Choroid plexus epithelial cell (primary cell): Measurements from ENCODE around the gene LDAH.

Experiments
- DNase-seq: peaks from one replicate; pipeline ENCODE4 v3.0.0-alpha.2; 2010; ENCODE audit warnings: low read depth
- H3K4me3 ChIP-seq: 2 replicates; pipeline ENCODE4 v1.5.1; 2011; ENCODE audit warnings: low read depth, mild to moderate bottlenecking, control low read depth, low read length, moderate library complexity
- TF ChIP-seq, protein P1 (sequence below): conservative IDR thresholded peaks from 2 replicates; pipeline ENCODE4 v1.5.1; 2011; ENCODE audit warnings: low read depth, mild to moderate bottlenecking, control low read depth, inconsistent platforms, low read length, moderate library complexity

The LDAH gene

DNA sequence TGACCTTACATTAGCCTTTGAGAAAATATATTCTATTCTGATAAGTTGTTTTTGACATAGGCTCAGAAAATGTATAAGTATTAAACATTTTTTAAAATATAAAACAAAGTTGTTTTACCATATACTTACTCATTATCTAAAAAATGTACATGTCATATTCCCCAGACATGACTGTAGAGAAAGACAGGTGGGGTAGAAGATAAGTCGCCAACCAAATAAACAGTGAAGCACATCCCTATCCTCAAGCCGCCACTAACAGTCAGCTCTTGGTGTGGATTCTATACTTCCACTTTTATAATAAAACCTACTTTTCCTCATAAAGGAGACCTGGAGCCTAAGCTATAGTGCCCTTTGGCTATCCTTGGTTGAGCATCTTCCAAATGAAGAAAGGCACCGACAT is 129.6 kb downstream of the LDAH start:
- no peak overlapping the region for H3K4me3 ChIP-seq
- TF ChIP-seq, protein P1, sequence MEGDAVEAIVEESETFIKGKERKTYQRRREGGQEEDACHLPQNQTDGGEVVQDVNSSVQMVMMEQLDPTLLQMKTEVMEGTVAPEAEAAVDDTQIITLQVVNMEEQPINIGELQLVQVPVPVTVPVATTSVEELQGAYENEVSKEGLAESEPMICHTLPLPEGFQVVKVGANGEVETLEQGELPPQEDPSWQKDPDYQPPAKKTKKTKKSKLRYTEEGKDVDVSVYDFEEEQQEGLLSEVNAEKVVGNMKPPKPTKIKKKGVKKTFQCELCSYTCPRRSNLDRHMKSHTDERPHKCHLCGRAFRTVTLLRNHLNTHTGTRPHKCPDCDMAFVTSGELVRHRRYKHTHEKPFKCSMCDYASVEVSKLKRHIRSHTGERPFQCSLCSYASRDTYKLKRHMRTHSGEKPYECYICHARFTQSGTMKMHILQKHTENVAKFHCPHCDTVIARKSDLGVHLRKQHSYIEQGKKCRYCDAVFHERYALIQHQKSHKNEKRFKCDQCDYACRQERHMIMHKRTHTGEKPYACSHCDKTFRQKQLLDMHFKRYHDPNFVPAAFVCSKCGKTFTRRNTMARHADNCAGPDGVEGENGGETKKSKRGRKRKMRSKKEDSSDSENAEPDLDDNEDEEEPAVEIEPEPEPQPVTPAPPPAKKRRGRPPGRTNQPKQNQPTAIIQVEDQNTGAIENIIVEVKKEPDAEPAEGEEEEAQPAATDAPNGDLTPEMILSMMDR: no peak
- no peak for DNase-seq

DNA sequence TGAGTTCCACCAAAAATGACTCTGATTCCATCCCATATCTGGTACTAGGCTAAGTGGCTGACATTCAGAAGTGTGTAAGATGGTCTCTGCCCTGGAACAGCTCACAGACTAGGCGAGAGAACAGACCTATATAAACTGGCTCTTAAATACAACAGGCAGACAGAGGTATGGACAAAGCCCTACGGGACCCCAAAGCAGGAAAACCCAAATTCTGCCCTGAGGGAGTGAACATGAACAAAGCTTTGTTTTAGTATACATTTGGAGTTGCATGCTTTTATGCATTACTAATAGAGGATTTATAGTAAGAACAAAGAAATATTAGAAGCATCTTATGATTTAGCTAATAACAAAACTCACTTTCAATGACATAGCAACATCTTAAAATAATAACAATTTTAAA is 130.8 kb downstream of the LDAH start:
- H3K4me3 ChIP-seq: no peak overlapping the region
- TF ChIP-seq, protein P1: no peak
- DNase-seq: no peak

DNA sequence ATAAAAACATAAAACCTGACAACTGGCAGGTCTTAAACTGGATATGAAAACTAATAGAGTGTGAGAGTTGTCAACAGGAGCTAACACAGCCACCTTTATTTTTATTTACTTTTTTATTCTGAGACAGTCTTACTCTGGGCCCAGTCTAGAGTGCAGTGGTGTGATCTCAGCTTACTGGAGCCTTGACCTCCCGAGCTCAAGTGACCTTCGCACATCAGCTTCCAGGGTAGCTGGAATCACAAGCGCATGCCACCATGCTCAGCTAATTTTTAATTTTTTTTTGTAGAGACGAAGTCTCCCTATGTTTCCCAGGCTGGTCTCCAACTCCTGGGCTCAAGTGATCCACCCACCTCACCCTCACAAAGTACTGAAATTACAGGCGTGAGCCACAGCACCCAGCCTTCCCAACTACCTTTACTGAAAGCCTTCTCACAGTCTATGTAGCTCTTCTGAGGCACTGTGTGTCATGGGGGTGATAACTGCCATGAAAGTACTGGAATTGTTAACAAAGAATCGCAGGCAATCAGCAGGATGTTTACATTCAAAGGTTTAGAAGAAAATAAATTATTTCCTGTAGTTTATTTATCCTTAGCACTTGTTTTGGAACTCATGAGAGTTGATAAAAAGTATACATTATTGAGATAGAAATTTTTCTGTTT is 131.7 kb downstream of the LDAH start:
- TF ChIP-seq, protein P1: no peak
- no peak overlapping the region for H3K4me3 ChIP-seq
- no peak for DNase-seq

DNA sequence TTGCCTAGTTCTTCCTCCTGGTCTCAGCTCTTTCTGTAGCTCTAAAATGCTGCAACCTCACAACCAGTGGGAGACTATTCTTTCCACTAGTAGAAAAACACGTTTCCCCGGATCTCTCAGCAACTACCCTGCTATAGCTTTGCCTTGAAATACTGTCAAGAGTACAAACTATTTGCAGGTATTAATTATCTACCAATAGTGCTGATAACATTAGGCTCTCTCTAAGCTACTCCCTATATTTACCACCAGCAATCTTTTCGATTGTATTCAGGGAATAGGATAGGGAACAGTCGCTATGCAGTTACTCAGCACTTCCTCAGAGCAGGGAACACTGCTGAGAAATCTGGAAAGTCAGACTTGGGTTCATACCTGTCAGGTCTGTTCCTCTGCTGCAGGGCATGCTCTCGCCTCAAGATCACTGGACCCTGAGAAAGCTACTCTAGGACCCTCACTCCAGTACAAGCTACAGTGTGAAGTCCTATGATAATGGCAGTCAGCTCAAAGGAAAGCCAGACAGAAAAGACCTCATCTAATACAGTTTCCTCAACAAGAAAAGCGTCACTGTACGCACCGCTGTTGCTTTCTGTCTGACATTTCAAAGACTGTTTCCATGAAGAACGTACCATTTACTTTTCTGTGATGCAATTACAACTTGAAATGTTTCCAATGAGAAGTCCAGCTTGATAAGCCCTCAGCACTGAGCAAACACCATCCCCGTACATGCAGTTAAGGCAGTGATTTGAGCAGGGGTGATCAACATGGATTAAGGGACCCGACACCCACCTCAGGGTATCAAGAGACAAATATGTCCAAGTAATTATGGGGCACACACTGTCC is 133.3 kb downstream of the LDAH start:
- H3K4me3 ChIP-seq: no peak overlapping the region
- DNase-seq: no peak
- TF ChIP-seq, protein P1: no peak

DNA sequence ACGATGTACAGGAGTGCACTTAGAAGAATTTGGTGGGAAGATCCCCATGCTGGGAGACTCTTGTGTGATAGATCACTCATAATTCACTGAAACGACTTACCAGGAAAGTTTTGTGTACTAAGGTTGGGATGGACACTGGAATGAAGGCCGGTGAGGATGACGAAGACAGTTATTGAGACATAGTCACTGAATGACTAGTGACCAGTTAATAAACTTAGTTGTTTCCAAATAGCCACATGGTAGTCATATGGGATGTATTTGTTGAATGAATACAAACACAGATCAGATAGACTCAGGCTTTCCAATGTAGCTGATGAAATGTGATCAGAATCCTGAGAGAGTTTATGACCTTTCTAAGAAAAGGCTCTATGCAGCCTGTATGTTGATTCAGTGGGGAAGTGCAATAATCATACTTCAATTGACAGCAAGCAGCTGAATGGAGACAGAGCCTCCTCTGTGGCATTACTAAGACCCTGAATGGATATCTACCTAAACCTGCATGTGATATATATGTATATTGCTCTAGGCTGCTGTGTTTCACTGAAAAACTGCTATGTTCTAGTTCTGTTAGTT is 135.6 kb downstream of the LDAH start:
- H3K4me3 ChIP-seq: no peak overlapping the region
- no peak for DNase-seq
- TF ChIP-seq, protein P1: no peak

DNA sequence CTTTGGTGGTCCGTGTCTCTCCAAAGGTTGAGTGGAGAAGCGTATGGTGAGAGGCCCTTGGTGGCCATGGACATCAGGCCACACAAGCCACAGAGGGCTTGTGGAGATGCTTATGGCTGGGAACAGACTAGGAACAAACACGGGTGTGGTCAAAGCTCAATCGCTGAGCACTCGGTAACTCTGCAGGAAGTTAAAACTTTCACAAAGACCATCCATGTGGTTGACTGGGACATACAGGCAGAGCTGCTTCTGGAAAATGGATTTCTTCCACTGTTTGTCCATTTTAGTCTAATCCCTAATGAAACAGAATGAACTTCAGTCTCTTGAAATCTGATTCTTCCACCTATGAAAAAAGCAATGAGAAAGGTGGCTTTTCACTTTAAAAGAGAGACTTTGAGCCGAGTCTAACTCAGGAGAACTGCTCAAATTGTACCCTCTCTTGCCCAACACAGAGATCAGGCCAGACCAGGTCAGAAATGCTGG is 138.3 kb downstream of the LDAH start:
- DNase-seq: no peak
- TF ChIP-seq, protein P1: no peak
- H3K4me3 ChIP-seq: no peak overlapping the region
